HG03469 (cell line): ENCODE data around the gene TRIM65.

Source experiments
- ATAC-seq: cut with Tn5 transposase; IDR thresholded peaks from one replicate; pipeline ENCODE4 v1.9.1; 2021; ENCODE audit warnings: mild to moderate bottlenecking, moderate library complexity, moderate number of reproducible peaks; ENCODE audit not compliant: unreplicated experiment

Gene TRIM65

GRCh38 chr17:75917917-75918445 is 21.2 kb upstream of the TRIM65 start:
- ATAC-seq: no peak

- no peak for ATAC-seq
These were observed 20.6 kb upstream of the TRIM65 start for GRCh38 chr17:75917141-75917916.

GRCh38 chr17:75915268-75915667 is 18.5 kb upstream of the TRIM65 start:
- ATAC-seq: no peak

- ATAC-seq: no peak
These were observed 18.0 kb upstream of the TRIM65 start for GRCh38 chr17:75914643-75915267.

- ATAC-seq: no peak
These were observed 16.9 kb upstream of the TRIM65 start for GRCh38 chr17:75913537-75914210.

- no peak for ATAC-seq
These were observed 13.9 kb upstream of the TRIM65 start for GRCh38 chr17:75910699-75911098.

GRCh38 chr17:75909812-75910274 is 13.1 kb upstream of the TRIM65 start:
- ATAC-seq: no peak

GRCh38 chr17:75909051-75909811 is 12.5 kb upstream of the TRIM65 start:
- no peak for ATAC-seq

GRCh38 chr17:75908201-75908600 is 11.4 kb upstream of the TRIM65 start:
- ATAC-seq: no peak

GRCh38 chr17:75906143-75906884 is 9.6 kb upstream of the TRIM65 start:
- no peak for ATAC-seq

- peak; percentile 90 for ATAC-seq
These were observed 8.2 kb upstream of the TRIM65 start, which contains the start of gene MRPL38 for GRCh38 chr17:75904749-75905521. Gene MRPL38, minus strand, starts transcription at chr17:75904884. Its CDS starts 9 bp downstream, at chr17:75904875.

- no peak for ATAC-seq
These were observed 5.7 kb upstream of the TRIM65 start for GRCh38 chr17:75902406-75902805.

- ATAC-seq: no peak
These were observed 5.0 kb upstream of the TRIM65 start for GRCh38 chr17:75901727-75902126.

GRCh38 chr17:75900691-75901533 is 4.2 kb upstream of the TRIM65 start:
- no peak for ATAC-seq

- ATAC-seq: no peak
These were observed 3.2 kb upstream of the TRIM65 start for GRCh38 chr17:75899767-75900468.

- ATAC-seq: no peak
These were observed 2.6 kb upstream of the TRIM65 start for GRCh38 chr17:75899353-75899752.

- ATAC-seq: no peak
These were observed 2.0 kb upstream of the TRIM65 start for GRCh38 chr17:75898791-75899190.

- no peak for ATAC-seq
These were observed 1.3 kb upstream of the TRIM65 start for GRCh38 chr17:75898065-75898464.
